HepG2 (cell line): ENCODE results near the gene FAH. TPM values are rescaled to one million over a fixed set of nuclear protein-coding genes. Genes with fewer than 3 reads are reported as not detected.

Source experiments
- GABPB1 ChIP-seq: IDR thresholded peaks from 2 replicates; pipeline ENCODE4 v1.6.1; 2016; ENCODE audit warnings: mild to moderate bottlenecking, missing genetic modification reagents, moderate library complexity, missing compliant biosample characterization
- LCORL ChIP-seq, 2 experiments: fragments of 450-650 bp in 1 of 2; sonication (generic) in 1 of 2; formaldehyde crosslinking in 1 of 2; IDR thresholded peaks; 2 replicates each; pipeline versions ENCODE4 v1.5.0 to v1.6.1; 2017 to 2020; ENCODE audit warnings: antibody characterized with exemption in 1 of 2, missing genetic modification reagents in 1 of 2
- NCOR1 ChIP-seq: fragments of 200-600 bp; sonication (generic); IDR thresholded peaks from 2 replicates; pipeline ENCODE4 v1.7.0; 2017; ENCODE audit warnings: antibody characterized with exemption, low read length, borderline replicate concordance
- NFKBIZ ChIP-seq: IDR thresholded peaks from 2 replicates; pipeline ENCODE4 v1.6.1; 2018; ENCODE audit warnings: missing genetic modification reagents, missing compliant biosample characterization
- RBM39 ChIP-seq: fragments of 200-400 bp; formaldehyde crosslinking; IDR thresholded peaks from one replicate; pipeline ENCODE4 v1.6.1; 2018; ENCODE audit warnings: antibody characterized with exemption, mild to moderate bottlenecking, low read depth, low read length; ENCODE audit not compliant: poor library complexity, severe bottlenecking
- SMAD9 ChIP-seq: sonication (generic); formaldehyde crosslinking; IDR thresholded peaks from 2 replicates; pipeline ENCODE4 v1.5.1; 2020; ENCODE audit warnings: mild to moderate bottlenecking, missing genetic modification reagents
- SP4 ChIP-seq: sonication (generic); formaldehyde crosslinking; IDR thresholded peaks from 2 replicates; pipeline ENCODE4 v1.8.1; 2023; ENCODE audit warnings: mild to moderate bottlenecking, missing genetic modification reagents
- TRIM24 ChIP-seq: sonication (generic); formaldehyde crosslinking; IDR thresholded peaks from 2 replicates; pipeline ENCODE4 v1.8.0; 2022; ENCODE audit warnings: mild to moderate bottlenecking, missing genetic modification reagents
- ZMYM4 ChIP-seq: sonication (generic); formaldehyde crosslinking; IDR thresholded peaks from 2 replicates; pipeline ENCODE4 v1.8.1; 2023; ENCODE audit warnings: mild to moderate bottlenecking, missing genetic modification reagents
- ZNF260 ChIP-seq: sonication (generic); formaldehyde crosslinking; IDR thresholded peaks from 2 replicates; pipeline ENCODE4 v1.4.0; 2020; ENCODE audit warnings: missing genetic modification reagents, low read depth, mild to moderate bottlenecking, borderline replicate concordance
- ZNF891 ChIP-seq: sonication (generic); formaldehyde crosslinking; IDR thresholded peaks from 2 replicates; pipeline ENCODE4 v1.5.0; 2020; ENCODE audit warnings: mild to moderate bottlenecking, missing genetic modification reagents
- ZSCAN22 ChIP-seq: sonication (generic); formaldehyde crosslinking; IDR thresholded peaks from 2 replicates; pipeline ENCODE4 v1.4.0; 2020; ENCODE audit warnings: mild to moderate bottlenecking, missing genetic modification reagents
- polyA plus RNA-seq, 8 experiments: library from polyadenylated mRNA; depleted of rRNA in 3 of 8; stranded (reverse) in 7 of 8; unstranded in 1 of 8; fragments of >200 nt; fragmentation: Illumina TruSeq in 4 of 8; extraction: Trizol in 4 of 8; gene quantifications; 2 replicates each; pipeline versions ENCODE4 v1.2.1 to v1.2.3, GENCODE V29; 2011 to 2016; ENCODE audit warnings: low read depth in 4 of 8, missing spikeins in 1 of 8, mixed read lengths in 1 of 8; ENCODE audit not compliant: insufficient read depth in 1 of 8
- total RNA-seq, 5 experiments: library from RNA; depleted of rRNA; stranded (reverse); fragments of >200 nt; fragmentation: Illumina TruSeq; extraction: Trizol; gene quantifications; 2 replicates each; pipeline ENCODE4 v1.2.3, GENCODE V29; 2016; ENCODE audit warnings: low read depth in 1 of 5
- TF ChIP-seq, protein P1 (sequence below): sonication (generic); formaldehyde crosslinking; IDR thresholded peaks from 2 replicates; pipeline ENCODE4 v1.5.1; 2020; ENCODE audit warnings: mild to moderate bottlenecking, missing genetic modification reagents, moderate library complexity
- TF ChIP-seq, protein P2 (sequence below): sonication (generic); formaldehyde crosslinking; IDR thresholded peaks from 2 replicates; pipeline ENCODE4 v1.5.0; 2020; ENCODE audit warnings: missing genetic modification reagents
- TF ChIP-seq, protein P3 (sequence below), 2 experiments: fragments of 450-650 bp in 1 of 2; sonication (generic) in 1 of 2; formaldehyde crosslinking; IDR thresholded peaks; 2 replicates each; pipeline versions ENCODE4 v1.5.0 to v1.8.0; 2020 to 2022; ENCODE audit warnings: mild to moderate bottlenecking in 1 of 2, missing genetic modification reagents in 1 of 2
- TF ChIP-seq, protein P4 (sequence below): sonication (generic); formaldehyde crosslinking; IDR thresholded peaks from 2 replicates; pipeline ENCODE4 v1.4.0; 2020; ENCODE audit warnings: mild to moderate bottlenecking, missing genetic modification reagents
- TF ChIP-seq, protein P5 (sequence below): sonication (generic); formaldehyde crosslinking; IDR thresholded peaks from 2 replicates; pipeline ENCODE4 v1.5.0; 2020; ENCODE audit warnings: missing genetic modification reagents

The FAH gene
- total and polyA plus RNA-seq, 2 of the 13 experiments (the other 11 are each of a cell fraction or from before 2014, with no cell fraction given), result 36.6 to 75.0 TPM

DNA sequence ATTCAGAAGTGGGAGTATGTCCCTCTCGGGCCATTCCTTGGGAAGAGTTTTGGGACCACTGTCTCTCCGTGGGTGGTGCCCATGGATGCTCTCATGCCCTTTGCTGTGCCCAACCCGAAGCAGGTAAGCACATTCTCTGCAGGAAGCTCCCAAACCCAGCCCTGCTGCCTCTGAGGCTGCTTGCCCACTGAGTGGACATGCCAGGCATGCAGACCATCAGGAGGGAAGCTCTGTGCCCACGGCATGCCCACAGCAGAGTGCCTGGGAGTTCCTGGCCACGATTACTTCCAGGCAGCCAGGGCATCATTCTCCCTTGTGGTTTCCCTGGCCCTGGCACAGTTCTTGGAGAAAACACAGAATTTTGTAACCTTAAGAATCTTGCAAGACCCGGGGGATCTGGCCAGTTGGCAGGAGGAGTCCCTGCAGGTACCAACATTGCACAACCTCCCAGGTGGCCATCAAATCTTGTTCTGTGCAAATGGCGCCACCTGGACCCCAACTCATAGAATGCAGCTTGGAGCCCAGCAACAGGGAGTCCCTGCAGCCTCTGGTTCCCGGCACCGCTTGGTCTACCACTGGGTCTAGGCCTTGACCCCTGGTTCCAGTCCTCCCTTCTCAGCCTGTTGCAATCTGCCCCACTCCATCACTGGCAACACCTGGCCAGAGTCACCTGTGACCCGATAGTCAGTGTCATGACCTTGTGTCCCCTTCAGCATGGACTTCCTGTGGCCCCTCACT, 20.4 kb downstream of the FAH start (continued):
- TF ChIP-seq, protein P1, sequence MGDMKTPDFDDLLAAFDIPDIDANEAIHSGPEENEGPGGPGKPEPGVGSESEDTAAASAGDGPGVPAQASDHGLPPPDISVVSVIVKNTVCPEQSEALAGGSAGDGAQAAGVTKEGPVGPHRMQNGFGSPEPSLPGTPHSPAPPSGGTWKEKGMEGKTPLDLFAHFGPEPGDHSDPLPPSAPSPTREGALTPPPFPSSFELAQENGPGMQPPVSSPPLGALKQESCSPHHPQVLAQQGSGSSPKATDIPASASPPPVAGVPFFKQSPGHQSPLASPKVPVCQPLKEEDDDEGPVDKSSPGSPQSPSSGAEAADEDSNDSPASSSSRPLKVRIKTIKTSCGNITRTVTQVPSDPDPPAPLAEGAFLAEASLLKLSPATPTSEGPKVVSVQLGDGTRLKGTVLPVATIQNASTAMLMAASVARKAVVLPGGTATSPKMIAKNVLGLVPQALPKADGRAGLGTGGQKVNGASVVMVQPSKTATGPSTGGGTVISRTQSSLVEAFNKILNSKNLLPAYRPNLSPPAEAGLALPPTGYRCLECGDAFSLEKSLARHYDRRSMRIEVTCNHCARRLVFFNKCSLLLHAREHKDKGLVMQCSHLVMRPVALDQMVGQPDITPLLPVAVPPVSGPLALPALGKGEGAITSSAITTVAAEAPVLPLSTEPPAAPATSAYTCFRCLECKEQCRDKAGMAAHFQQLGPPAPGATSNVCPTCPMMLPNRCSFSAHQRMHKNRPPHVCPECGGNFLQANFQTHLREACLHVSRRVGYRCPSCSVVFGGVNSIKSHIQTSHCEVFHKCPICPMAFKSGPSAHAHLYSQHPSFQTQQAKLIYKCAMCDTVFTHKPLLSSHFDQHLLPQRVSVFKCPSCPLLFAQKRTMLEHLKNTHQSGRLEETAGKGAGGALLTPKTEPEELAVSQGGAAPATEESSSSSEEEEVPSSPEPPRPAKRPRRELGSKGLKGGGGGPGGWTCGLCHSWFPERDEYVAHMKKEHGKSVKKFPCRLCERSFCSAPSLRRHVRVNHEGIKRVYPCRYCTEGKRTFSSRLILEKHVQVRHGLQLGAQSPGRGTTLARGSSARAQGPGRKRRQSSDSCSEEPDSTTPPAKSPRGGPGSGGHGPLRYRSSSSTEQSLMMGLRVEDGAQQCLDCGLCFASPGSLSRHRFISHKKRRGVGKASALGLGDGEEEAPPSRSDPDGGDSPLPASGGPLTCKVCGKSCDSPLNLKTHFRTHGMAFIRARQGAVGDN (CRISPR knock-in tag), result peak; percentile 62
- TF ChIP-seq, protein P2, sequence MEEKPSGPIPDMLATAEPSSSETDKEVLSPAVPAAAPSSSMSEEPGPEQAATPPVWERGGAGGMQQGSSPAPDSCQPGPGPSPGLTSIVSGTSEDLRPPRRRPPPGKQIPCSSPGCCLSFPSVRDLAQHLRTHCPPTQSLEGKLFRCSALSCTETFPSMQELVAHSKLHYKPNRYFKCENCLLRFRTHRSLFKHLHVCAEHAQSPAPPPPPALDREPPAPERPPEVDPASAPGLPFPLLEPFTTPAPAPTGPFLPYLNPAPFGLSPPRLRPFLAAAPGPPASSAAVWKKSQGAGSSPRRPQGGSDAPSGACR (CRISPR knock-in tag), result no peak
- TF ChIP-seq SMAD9 (CRISPR knock-in tag), result no peak
- TF ChIP-seq, protein P3, sequence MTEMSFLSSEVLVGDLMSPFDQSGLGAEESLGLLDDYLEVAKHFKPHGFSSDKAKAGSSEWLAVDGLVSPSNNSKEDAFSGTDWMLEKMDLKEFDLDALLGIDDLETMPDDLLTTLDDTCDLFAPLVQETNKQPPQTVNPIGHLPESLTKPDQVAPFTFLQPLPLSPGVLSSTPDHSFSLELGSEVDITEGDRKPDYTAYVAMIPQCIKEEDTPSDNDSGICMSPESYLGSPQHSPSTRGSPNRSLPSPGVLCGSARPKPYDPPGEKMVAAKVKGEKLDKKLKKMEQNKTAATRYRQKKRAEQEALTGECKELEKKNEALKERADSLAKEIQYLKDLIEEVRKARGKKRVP (CRISPR knock-in tag; IDR thresholded peaks at IDR 0.05), result no peak
- no peak for TF ChIP-seq ZNF891 (CRISPR knock-in tag)
- TF ChIP-seq LCORL (IDR thresholded peaks at IDR 0.05), result no peak
- 0 out of 2 replicates have a peak, but pooled peaks have one; percentile 30 for TF ChIP-seq LCORL (CRISPR knock-in tag; IDR thresholded peaks at IDR 0.05)
- TF ChIP-seq ZNF260 (CRISPR knock-in tag), result no peak
- peak; percentile 56; the same call in 1 of the 2 replicates for TF ChIP-seq ZMYM4 (CRISPR knock-in tag)
- no peak for TF ChIP-seq NFKBIZ
- TF ChIP-seq, protein P4, sequence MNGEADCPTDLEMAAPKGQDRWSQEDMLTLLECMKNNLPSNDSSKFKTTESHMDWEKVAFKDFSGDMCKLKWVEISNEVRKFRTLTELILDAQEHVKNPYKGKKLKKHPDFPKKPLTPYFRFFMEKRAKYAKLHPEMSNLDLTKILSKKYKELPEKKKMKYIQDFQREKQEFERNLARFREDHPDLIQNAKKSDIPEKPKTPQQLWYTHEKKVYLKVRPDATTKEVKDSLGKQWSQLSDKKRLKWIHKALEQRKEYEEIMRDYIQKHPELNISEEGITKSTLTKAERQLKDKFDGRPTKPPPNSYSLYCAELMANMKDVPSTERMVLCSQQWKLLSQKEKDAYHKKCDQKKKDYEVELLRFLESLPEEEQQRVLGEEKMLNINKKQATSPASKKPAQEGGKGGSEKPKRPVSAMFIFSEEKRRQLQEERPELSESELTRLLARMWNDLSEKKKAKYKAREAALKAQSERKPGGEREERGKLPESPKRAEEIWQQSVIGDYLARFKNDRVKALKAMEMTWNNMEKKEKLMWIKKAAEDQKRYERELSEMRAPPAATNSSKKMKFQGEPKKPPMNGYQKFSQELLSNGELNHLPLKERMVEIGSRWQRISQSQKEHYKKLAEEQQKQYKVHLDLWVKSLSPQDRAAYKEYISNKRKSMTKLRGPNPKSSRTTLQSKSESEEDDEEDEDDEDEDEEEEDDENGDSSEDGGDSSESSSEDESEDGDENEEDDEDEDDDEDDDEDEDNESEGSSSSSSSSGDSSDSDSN (CRISPR knock-in tag), result no peak
- TF ChIP-seq TRIM24 (CRISPR knock-in tag), result no peak
- no peak for TF ChIP-seq RBM39
- no peak for TF ChIP-seq GABPB1
- TF ChIP-seq, protein P5, sequence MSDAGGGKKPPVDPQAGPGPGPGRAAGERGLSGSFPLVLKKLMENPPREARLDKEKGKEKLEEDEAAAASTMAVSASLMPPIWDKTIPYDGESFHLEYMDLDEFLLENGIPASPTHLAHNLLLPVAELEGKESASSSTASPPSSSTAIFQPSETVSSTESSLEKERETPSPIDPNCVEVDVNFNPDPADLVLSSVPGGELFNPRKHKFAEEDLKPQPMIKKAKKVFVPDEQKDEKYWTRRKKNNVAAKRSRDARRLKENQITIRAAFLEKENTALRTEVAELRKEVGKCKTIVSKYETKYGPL (CRISPR knock-in tag), result no peak
- no peak for TF ChIP-seq ZSCAN22 (CRISPR knock-in tag)
- TF ChIP-seq NCOR1, result no peak
- no peak for TF ChIP-seq SP4 (CRISPR knock-in tag)
